Superior temporal gyrus (tissue), 1 donor: Measurements from ENCODE around the gene WDPCP.
"Not testable (repeated sequence)": the region's sequence is repeated elsewhere in the genome, so short reads cannot be mapped to it uniquely, and the experiment has no call there.

ENCODE experiments used
- DNase-seq: peaks from one replicate; pipeline ENCODE4 v3.0.0-alpha.2; 2016; ENCODE audit errors: extremely low spot score

WDPCP gene

DNA sequence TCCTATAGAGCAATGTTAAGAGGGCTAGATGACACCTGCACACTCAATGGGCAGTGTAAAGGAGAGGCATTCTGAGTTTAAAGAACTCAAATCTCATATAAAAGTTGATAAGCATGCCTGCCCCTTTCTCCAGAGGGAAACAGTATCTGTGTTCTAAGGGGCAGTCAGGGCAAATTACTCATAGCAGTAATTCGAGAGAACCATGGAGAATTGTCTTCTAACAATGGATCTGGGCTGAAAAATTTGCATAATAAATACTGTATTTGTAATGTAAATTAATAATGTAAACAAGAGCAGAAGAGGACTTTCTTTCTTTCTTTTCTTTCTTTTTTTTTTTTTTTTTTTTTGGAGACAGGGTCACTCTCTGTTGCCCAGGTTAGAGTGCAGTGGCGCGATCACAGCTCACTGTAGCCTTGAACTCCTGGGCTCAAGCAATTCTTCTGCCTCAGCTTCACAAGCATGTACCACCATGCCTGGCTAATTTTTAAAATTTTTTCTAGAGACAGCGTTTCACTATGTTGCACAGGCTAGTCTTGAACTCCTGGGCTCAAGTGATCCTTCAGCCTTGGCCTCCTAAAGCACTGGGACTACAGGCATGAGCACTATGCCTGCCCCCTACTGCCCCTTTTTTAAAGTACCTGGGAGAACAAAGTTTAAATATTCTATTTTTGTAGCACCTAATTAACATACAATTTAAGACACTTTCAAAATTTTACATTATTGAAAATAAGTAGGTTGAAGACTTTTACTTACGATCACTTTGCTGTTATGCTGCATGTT is 467.0 kb downstream of the WDPCP start:
- no peak for DNase-seq

DNA sequence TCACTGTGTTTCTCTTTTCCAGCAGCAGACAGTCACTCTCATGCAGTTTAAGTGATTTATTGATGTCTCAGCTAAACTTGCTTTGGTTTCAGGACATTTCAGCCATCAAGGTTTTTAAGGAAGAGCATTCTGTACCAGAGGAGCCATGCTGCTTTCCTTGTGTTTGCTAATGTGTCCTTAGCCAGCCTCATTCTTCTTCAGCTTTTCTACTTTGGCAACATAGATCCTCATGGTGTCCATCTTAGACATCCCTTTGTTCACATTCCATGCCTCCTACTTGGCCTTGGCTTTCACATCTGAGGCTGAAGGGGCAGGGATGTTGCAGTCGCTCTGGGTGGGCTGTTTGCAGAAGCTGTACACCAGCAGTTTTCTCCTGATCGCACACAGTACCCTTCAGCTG is 469.5 kb downstream of the WDPCP start:
- DNase-seq = no peak

GRCh38 chr2:63104482-63104881 is 483.8 kb downstream of the WDPCP start:
- DNase-seq = no peak

DNA sequence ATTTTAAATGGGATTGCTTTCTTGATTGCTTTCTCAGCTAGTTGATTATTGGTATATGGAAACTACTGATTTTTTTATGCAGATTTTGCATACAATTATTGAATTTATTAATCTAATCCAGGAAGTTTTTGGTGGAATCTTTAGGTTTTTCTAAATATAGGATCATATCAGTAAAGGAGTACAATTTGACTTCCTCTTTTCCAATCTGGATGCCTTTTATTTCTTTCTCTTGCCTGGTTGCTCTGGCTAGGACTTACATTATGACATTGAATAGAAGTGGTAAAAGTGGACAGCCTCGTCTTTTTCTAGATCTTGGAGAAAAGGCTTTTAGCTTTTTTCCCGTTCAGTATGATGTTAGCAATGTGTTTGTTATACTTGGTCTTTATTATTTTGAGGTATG is 486.3 kb downstream of the WDPCP start:
- no peak for DNase-seq

DNA sequence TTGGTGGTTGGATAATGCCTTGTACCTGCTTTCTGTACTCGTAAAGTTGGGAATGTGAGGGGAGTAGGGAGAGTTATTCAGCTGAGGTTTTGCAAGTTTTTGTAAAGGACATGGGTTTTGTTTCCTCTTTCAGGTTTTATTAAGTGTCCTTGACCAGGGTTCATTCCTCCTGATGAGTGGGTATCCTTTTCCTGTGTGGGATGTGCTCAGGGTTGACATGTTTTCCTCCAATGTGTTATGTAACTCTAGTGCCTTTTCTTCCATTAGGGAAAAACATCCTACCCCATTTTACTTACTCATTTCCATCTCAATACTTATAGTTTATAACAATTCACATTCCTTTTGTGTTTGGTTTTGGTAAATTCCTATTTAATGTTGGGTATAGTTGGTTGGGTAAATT is 489.2 kb downstream of the WDPCP start:
- no peak for DNase-seq

DNA sequence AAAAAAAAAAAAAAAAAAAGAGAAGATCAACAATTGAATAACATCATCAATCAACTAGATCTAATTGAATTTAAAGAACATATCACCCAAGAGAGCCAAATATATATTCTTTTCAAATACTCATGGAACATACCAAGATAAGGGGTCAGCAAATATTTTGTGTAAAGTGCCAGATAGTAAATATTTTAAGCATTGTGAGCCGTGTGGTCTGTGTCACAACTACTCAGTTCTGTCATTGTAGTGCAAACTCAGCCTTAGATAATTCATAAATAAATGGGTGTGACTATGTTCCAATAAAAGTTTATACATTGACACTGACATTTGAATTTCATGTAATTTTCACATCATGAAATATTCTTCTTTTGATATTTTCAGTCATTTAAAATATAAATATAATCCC is 491.8 kb downstream of the WDPCP start:
- no peak for DNase-seq

- DNase-seq = no peak
Measured at GRCh38 chr2:63093502-63093901, 494.8 kb downstream of the WDPCP start.

DNA sequence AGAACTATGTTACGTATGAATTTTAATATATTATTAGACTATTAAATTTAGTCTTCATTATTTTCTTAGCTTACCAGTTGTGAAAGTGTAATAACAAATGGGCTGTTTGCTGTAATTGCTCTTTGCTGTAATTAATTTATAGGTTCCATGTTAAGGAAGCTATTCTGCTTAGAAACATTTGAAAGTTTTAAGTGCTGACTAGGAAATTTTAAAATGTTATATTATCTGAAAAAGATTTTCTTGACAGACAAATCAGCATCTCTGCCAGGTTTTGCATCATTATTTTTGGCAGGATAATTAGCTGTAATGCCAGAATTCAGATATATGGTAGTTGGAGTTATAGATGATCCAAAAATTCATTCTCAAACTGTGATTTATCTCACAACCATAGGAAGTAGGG is 495.4 kb downstream of the WDPCP start:
- no peak for DNase-seq

- DNase-seq = no peak
Measured at GRCh38 chr2:63092401-63092800, 495.9 kb downstream of the WDPCP start.

- DNase-seq = no peak
Measured at GRCh38 chr2:63086687-63087086, 501.6 kb downstream of the WDPCP start.

DNA sequence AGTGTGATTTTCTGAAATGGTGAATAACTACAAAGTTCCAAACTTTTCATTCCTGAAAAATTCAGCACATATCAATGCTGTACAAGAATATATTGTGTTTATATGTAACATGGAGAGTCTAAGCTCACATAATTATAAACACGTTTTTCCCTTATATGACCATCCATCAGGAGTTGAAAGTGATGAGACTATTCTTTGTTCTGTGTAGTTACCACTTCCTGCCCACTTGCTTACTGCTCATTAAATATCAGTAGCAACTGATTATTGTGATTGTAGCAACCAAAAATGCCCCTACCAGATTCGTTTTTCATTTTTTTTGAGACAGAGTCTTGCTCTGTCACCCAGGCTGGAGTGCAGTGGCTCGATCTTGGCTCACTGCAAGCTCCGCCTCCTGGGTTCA is 506.9 kb downstream of the WDPCP start:
- DNase-seq = no peak

DNA sequence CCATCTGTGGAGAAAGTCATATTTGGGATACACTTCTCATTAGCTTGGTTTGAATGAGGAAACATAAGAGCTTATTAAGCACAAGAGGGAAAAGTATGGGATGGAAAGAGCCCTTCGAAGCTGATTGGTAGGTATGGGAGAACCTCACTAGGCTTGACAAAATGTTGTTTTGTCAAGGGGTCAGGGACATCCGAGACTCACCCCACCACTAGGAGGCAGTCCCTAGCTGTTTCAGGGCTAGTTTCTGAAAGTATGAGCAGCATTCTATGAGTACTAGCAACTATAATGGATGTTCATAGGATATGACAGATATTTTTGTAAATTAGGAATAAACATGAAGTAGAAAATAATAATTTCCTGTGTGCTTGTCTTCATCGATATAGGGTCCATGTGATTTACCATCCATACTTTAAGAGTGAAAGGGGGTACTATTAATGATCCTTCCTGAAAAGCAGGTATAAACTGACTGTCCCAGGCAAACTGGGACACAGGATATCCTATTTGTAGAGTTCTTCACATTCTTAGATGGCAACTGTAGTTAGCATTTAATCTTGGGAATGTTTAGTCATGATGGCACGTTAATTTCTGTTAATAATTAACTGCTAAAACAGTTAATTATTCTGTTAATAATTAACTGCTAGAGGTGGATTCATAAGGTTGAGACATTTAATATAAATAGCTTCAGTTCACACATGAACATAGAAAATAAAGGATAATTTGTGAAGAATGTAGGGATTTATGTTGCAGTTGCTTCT is 509.2 kb downstream of the WDPCP start:
- no peak for DNase-seq

DNA sequence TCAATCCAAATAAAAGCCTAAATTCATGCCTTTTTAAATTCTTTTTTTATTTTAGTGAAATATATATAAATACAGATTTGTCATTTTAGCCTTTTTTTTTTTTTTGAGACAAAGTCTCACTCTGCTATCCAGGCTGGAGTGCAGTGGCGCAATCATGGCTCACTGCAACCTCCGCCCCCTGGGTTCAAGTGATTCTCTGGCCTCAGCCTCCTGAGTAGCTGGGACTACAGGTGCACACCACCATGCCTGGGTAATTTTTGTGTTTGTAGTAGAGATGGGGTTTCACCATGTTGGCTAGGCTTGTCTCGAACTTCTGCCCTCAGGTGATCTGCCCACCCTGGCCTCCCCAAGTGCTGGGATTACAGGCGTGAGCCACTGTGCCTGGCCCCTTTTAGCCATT is 513.9 kb downstream of the WDPCP start:
- DNase-seq = not testable (repeated sequence)

- no peak for DNase-seq
Measured at GRCh38 chr2:63073994-63074393, 514.3 kb downstream of the WDPCP start.

DNA sequence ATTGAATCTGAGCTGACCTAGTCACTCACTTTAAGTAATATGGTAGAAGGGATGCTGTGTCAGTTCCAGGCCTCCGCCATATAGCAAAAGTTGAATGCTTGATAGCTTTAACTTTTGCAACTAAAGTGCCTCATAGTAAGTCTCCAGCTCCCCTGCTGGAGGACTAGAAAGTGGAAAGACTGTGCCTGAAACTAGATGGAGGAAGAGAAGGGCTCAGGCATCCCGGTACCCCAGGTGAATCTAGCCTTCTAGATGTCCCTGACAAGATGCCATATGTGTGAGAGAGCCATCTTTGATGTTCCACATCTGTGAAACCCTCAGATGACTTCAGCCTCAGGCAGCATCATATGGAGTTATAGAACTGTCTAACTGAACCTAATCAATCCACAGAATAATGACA is 516.6 kb downstream of the WDPCP start:
- DNase-seq = no peak
